ENCODE results near the gene DOK7.

DNA sequence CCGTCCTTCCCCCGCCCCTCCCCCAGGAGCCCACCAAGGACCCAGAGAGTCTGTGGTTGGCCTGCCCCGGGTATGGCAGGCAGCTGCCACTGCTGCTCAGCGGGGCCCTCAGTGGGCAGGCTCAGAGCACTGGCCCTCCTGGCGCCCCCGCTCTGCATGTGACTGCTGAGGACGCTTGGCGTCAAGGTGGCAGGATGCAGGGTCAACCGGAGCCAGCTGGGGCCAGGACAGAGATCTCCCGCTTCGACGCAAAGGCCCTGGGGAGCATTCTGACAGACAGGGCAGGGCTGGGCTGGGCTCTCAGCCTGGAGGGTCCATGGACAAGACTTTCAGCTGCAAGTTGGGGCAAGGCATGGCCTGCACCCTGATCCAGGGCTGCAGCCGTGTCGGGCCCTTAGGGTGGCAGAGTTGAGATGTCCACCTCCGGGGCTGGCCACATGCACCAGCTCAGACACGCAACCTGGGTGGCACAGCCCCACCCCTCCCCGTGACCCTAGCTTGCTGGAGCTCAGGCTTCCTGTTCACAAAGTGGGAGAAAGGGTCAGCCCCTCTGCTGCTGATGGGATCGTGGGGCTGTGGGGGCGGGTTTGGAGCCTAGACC lies 38.8 kb downstream of the DOK7 start:
- TF ChIP-seq, protein P1, sequence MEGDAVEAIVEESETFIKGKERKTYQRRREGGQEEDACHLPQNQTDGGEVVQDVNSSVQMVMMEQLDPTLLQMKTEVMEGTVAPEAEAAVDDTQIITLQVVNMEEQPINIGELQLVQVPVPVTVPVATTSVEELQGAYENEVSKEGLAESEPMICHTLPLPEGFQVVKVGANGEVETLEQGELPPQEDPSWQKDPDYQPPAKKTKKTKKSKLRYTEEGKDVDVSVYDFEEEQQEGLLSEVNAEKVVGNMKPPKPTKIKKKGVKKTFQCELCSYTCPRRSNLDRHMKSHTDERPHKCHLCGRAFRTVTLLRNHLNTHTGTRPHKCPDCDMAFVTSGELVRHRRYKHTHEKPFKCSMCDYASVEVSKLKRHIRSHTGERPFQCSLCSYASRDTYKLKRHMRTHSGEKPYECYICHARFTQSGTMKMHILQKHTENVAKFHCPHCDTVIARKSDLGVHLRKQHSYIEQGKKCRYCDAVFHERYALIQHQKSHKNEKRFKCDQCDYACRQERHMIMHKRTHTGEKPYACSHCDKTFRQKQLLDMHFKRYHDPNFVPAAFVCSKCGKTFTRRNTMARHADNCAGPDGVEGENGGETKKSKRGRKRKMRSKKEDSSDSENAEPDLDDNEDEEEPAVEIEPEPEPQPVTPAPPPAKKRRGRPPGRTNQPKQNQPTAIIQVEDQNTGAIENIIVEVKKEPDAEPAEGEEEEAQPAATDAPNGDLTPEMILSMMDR (IDR thresholded peaks at IDR 0.05): no peak
- no peak for TF ChIP-seq POLR2A (IDR thresholded peaks at IDR 0.05)
